ENCODE data around the gene SULT4A1.

SULT4A1 gene

GRCh38 chr22:43901976-43902643 lies 39.8 kb upstream of the SULT4A1 start:
- no peak for TF ChIP-seq CTCF (IDR thresholded peaks at IDR 0.05; ENCODE audit: borderline replicate concordance, control extremely low read depth, extremely low read depth, insufficient read depth, missing control alignments)
- in situ Hi-C loops (cut with MboI; ENCODE audit: low sequenced_read_pairs, unreplicated experiment) = no loop called here
- DNase-seq (ENCODE audit: low spot score) = no peak

- in situ Hi-C loops (cut with MboI; ENCODE audit: low sequenced_read_pairs, unreplicated experiment) = no loop called here
- no peak for DNase-seq (ENCODE audit: low spot score)
- TF ChIP-seq CTCF (IDR thresholded peaks at IDR 0.05; ENCODE audit: borderline replicate concordance, control extremely low read depth, extremely low read depth, insufficient read depth, missing control alignments) = no peak
Observed at GRCh38 chr22:43900206-43900605, 37.9 kb upstream of the SULT4A1 start.

GRCh38 chr22:43897751-43898261 lies 35.5 kb upstream of the SULT4A1 start:
- no peak for TF ChIP-seq CTCF (IDR thresholded peaks at IDR 0.05; ENCODE audit: borderline replicate concordance, control extremely low read depth, extremely low read depth, insufficient read depth, missing control alignments)
- DNase-seq (ENCODE audit: low spot score) = no peak
- in situ Hi-C loops (cut with MboI; ENCODE audit: low sequenced_read_pairs, unreplicated experiment) = no loop called here

- in situ Hi-C loops (cut with MboI; ENCODE audit: low sequenced_read_pairs, unreplicated experiment) = no loop called here
- no peak for TF ChIP-seq CTCF (IDR thresholded peaks at IDR 0.05; ENCODE audit: borderline replicate concordance, control extremely low read depth, extremely low read depth, insufficient read depth, missing control alignments)
- no peak for DNase-seq (ENCODE audit: low spot score)
Observed at GRCh38 chr22:43895986-43896645, 33.8 kb upstream of the SULT4A1 start.

GRCh38 chr22:43894122-43894521 lies 31.8 kb upstream of the SULT4A1 start:
- no peak for TF ChIP-seq CTCF (IDR thresholded peaks at IDR 0.05; ENCODE audit: borderline replicate concordance, control extremely low read depth, extremely low read depth, insufficient read depth, missing control alignments)
- no peak for DNase-seq (ENCODE audit: low spot score)
- in situ Hi-C loops (cut with MboI; ENCODE audit: low sequenced_read_pairs, unreplicated experiment) = no loop called here

GRCh38 chr22:43893266-43893665 lies 31.0 kb upstream of the SULT4A1 start:
- in situ Hi-C loops (cut with MboI; ENCODE audit: low sequenced_read_pairs, unreplicated experiment) = no loop called here
- TF ChIP-seq CTCF (IDR thresholded peaks at IDR 0.05; ENCODE audit: borderline replicate concordance, control extremely low read depth, extremely low read depth, insufficient read depth, missing control alignments) = no peak
- no peak for DNase-seq (ENCODE audit: low spot score)
